ENCODE results near the gene ZFHX3.

Gene ZFHX3

GRCh38 chr16:72838951-72839350, 209.0 kb downstream of the ZFHX3 start:
- no peak for DNase-seq

- DNase-seq: no peak
Measured at GRCh38 chr16:72838586-72838910, 209.4 kb downstream of the ZFHX3 start.

GRCh38 chr16:72837846-72838585, 209.9 kb downstream of the ZFHX3 start:
- no peak for DNase-seq

- DNase-seq: no peak
Measured at GRCh38 chr16:72836985-72837384, 210.9 kb downstream of the ZFHX3 start.

GRCh38 chr16:72836181-72836580, 211.7 kb downstream of the ZFHX3 start:
- no peak for DNase-seq

- DNase-seq: no peak
Measured at GRCh38 chr16:72835086-72835485, 212.8 kb downstream of the ZFHX3 start.

GRCh38 chr16:72834499-72834898, 213.4 kb downstream of the ZFHX3 start:
- DNase-seq: no peak

- no peak for DNase-seq
Measured at GRCh38 chr16:72833969-72834368, 214.0 kb downstream of the ZFHX3 start.

GRCh38 chr16:72833482-72833881, 214.4 kb downstream of the ZFHX3 start:
- no peak for DNase-seq

GRCh38 chr16:72832621-72833248, 215.2 kb downstream of the ZFHX3 start:
- peak; percentile 6 for DNase-seq

- DNase-seq: no peak
Measured at GRCh38 chr16:72829846-72830775, 217.8 kb downstream of the ZFHX3 start.

GRCh38 chr16:72827866-72828265, 220.1 kb downstream of the ZFHX3 start:
- DNase-seq: no peak

- DNase-seq: no peak
Measured at GRCh38 chr16:72825912-72826621, 221.9 kb downstream of the ZFHX3 start.

GRCh38 chr16:72824761-72825160, 223.2 kb downstream of the ZFHX3 start:
- no peak for DNase-seq

- no peak for DNase-seq
Measured at GRCh38 chr16:72824027-72824426, 223.9 kb downstream of the ZFHX3 start.

- DNase-seq: no peak
Measured at GRCh38 chr16:72821185-72821950, 226.6 kb downstream of the ZFHX3 start.

GRCh38 chr16:72819345-72819744, 228.6 kb downstream of the ZFHX3 start:
- no peak for DNase-seq

GRCh38 chr16:72818236-72818845, 229.6 kb downstream of the ZFHX3 start:
- DNase-seq: no peak

GRCh38 chr16:72815348-72816318, 232.3 kb downstream of the ZFHX3 start:
- no peak for DNase-seq

GRCh38 chr16:72814226-72814625, 233.7 kb downstream of the ZFHX3 start:
- DNase-seq: no peak

- no peak for DNase-seq
Measured at GRCh38 chr16:72812672-72813071, 235.3 kb downstream of the ZFHX3 start.

All from NCI-H1048 (cell line).